GM12878 (cell line): ENCODE measurements around the gene VAX1. TPM values are rescaled to one million over a fixed set of nuclear protein-coding genes. Genes with fewer than 3 reads are reported as not detected.
"Not testable (repeated sequence)": the region's sequence is repeated elsewhere in the genome, so short reads cannot be mapped to it uniquely, and the experiment has no call there.

Source experiments
- ATAC-seq: fragments of 200-7000 bp; cut with Tn5 transposase; 3 replicates; pipeline ENCODE4 v1.9.1; 2020; ENCODE audit warnings: mild to moderate bottlenecking, moderate library complexity
- BruUV-seq: library from RNA; stranded (reverse); fragments of 400-500 nt; replicated peaks from 2 replicates; lab custom pipeline; 2021; lab: Mats Ljungman, UMichigan
- CTCF ChIA-PET: fragments of 300-600 bp; sonication (Branson Sonifier 250); formaldehyde crosslinking; extraction: SDS; loops from one replicate; lab custom pipeline; 2021; ENCODE audit warnings: inconsistent platforms; lab: Yijun Ruan, JAX
- POLR2A ChIA-PET: fragments of 350-600 bp; formaldehyde crosslinking; extraction: SDS; loops from one replicate; lab custom pipeline; 2021; ENCODE audit warnings: inconsistent platforms; lab: Charles Lee
- RAD21 ChIA-PET: fragments of 300-600 bp; sonication (Branson Sonifier 250); formaldehyde crosslinking; loops from one replicate; lab custom pipeline; 2023; ENCODE audit warnings: antibody characterized with exemption; ENCODE audit not compliant: unreplicated experiment; lab: Charles Lee
- SMC1A ChIA-PET: fragments of 300-600 bp; sonication (Branson Sonifier 250); formaldehyde crosslinking; loops from one replicate; lab custom pipeline; 2023; ENCODE audit not compliant: unreplicated experiment, uncharacterized antibody; lab: Charles Lee
- DNase-seq: peaks from one replicate; pipeline ENCODE4 v3.0.0-alpha.2; 2011; ENCODE audit warnings: low read depth, low spot score
- FAIRE-seq: peaks from 3 replicates; lab custom pipeline; 2011; peaks lifted over from hg19 to GRCh38; lab: Jason Lieb, UNC
- H2AFZ ChIP-seq: 2 replicates; pipeline ENCODE4 v1.6.0; 2011; ENCODE audit warnings: low read depth, low read length, control low read depth; ENCODE audit not compliant: control insufficient read depth
- H3K27ac ChIP-seq: 2 replicates; pipeline ENCODE4 v1.5.1; 2011; ENCODE audit warnings: control low read depth; ENCODE audit not compliant: control insufficient read depth, insufficient read depth
- H3K27me3 ChIP-seq, 2 experiments: replicated peaks in 1 of 2; 2 replicates each; pipeline versions ENCODE4 v1.6.0 to v1.6.1; 2011; ENCODE audit warnings: low read length in 1 of 2; ENCODE audit not compliant: control insufficient read depth in 2 of 2, insufficient read depth in 2 of 2
- H3K36me3 ChIP-seq, 2 experiments: 2 replicates each; pipeline ENCODE4 v1.5.1; 2011; ENCODE audit warnings: low read length in 1 of 2; ENCODE audit not compliant: control insufficient read depth in 2 of 2, insufficient read depth in 2 of 2
- H3K4me1 ChIP-seq: 2 replicates; pipeline ENCODE4 v1.6.1; 2011; ENCODE audit warnings: mild to moderate bottlenecking, low read length, moderate library complexity, mixed read lengths; ENCODE audit not compliant: control insufficient read depth, insufficient read depth
- H3K4me2 ChIP-seq: 2 replicates; pipeline ENCODE4 v1.6.0; 2011; ENCODE audit warnings: control low read depth; ENCODE audit not compliant: control insufficient read depth, insufficient read depth
- H3K4me3 ChIP-seq: fragments of 200-600 bp; sonication (generic); 2 replicates; pipeline ENCODE4 v1.5.1; 2016
- H3K79me2 ChIP-seq: 2 replicates; pipeline ENCODE4 v1.6.0; 2011; ENCODE audit warnings: low read length; ENCODE audit not compliant: control insufficient read depth, insufficient read depth
- H3K9ac ChIP-seq: 2 replicates; pipeline ENCODE4 v1.8.0; 2011; ENCODE audit warnings: low read length, control low read depth, mixed read lengths; ENCODE audit not compliant: control insufficient read depth, insufficient read depth
- H3K9me3 ChIP-seq: replicated peaks from 3 replicates; pipeline ENCODE4 v1.5.1; 2011; ENCODE audit warnings: mild to moderate bottlenecking, low read length; ENCODE audit not compliant: control insufficient read depth, insufficient read depth
- H4K20me1 ChIP-seq: 2 replicates; pipeline ENCODE4 v1.6.0; 2011; ENCODE audit not compliant: control insufficient read depth, insufficient read depth
- SMC3 ChIP-seq: IDR thresholded peaks from 2 replicates; pipeline ENCODE4 v1.6.1; 2011; ENCODE audit warnings: low read length, improper control_type of control experiment, borderline replicate concordance
- WGBS: methylation state at CpG from one replicate; pipeline ENCODE4 v1.1.6; 2016; ENCODE audit warnings: low lambda C conversion rate; ENCODE audit not compliant: insufficient replicate concordance, insufficient coverage; ENCODE audit errors: missing lambda C conversion rate; 5-methylcytosine and 5-hydroxymethylcytosine counted together
- in situ Hi-C: fragments of 300-500 bp; cut with MboI; formaldehyde crosslinking; loops from 9 replicates; pipeline ENCODE4 v1.14.3; 2018; ENCODE audit warnings: mixed read lengths
- intact Hi-C: fragments of 100-400 bp; cut with micrococcal nuclease; formaldehyde crosslinking; loops from one replicate; pipeline ENCODE4 v1.14.2; 2022; ENCODE audit not compliant: unreplicated experiment
- polyA plus RNA-seq, 11 experiments: library from polyadenylated mRNA; depleted of rRNA in 4 of 11; unstranded in 6 of 11; stranded (reverse) in 5 of 11; fragments of >200 nt; fragmentation: Nextera tagmentation in 4 of 11; fragmentation: Illumina TruSeq in 1 of 11; extraction: Ambion mirVana in 4 of 11; extraction: Trizol in 1 of 11; gene quantifications; 1 replicate in 1 of 11; 2 replicates in 10 of 11; pipeline versions ENCODE4 v1.2.1 to v1.2.3, GENCODE V29; 2011 to 2016; ENCODE audit warnings: inconsistent platforms in 2 of 11, missing spikeins in 2 of 11, low read depth in 1 of 11
- total RNA-seq, 4 experiments: library from RNA; depleted of rRNA in 3 of 4; stranded (reverse); fragments of >200 nt in 3 of 4; fragmentation: Illumina TruSeq in 1 of 4; extraction: Trizol in 1 of 4; gene quantifications; 2 replicates each; pipeline versions ENCODE4 v1.2.1 to v1.2.3, GENCODE V29; 2013 to 2021
- TF ChIP-seq, protein P1 (sequence below): fragments of 150-350 bp; IDR thresholded peaks from 2 replicates; pipeline ENCODE4 v1.6.1; 2016; ENCODE audit warnings: low read depth, low read length

Gene VAX1
- total and polyA plus RNA-seq, 10 of the 15 experiments (the other 5 are each of a cell fraction or from before 2014, with no cell fraction given) = not detected

GRCh38 chr10:117186832-117187615 is 49.0 kb upstream of the VAX1 start (continued):
- no peak for TF ChIP-seq SMC3
- TF ChIP-seq, protein P1, sequence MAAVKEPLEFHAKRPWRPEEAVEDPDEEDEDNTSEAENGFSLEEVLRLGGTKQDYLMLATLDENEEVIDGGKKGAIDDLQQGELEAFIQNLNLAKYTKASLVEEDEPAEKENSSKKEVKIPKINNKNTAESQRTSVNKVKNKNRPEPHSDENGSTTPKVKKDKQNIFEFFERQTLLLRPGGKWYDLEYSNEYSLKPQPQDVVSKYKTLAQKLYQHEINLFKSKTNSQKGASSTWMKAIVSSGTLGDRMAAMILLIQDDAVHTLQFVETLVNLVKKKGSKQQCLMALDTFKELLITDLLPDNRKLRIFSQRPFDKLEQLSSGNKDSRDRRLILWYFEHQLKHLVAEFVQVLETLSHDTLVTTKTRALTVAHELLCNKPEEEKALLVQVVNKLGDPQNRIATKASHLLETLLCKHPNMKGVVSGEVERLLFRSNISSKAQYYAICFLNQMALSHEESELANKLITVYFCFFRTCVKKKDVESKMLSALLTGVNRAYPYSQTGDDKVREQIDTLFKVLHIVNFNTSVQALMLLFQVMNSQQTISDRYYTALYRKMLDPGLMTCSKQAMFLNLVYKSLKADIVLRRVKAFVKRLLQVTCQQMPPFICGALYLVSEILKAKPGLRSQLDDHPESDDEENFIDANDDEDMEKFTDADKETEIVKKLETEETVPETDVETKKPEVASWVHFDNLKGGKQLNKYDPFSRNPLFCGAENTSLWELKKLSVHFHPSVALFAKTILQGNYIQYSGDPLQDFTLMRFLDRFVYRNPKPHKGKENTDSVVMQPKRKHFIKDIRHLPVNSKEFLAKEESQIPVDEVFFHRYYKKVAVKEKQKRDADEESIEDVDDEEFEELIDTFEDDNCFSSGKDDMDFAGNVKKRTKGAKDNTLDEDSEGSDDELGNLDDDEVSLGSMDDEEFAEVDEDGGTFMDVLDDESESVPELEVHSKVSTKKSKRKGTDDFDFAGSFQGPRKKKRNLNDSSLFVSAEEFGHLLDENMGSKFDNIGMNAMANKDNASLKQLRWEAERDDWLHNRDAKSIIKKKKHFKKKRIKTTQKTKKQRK = no peak
- TF ChIP-seq, all 136 proteins: peak for 2

DNA sequence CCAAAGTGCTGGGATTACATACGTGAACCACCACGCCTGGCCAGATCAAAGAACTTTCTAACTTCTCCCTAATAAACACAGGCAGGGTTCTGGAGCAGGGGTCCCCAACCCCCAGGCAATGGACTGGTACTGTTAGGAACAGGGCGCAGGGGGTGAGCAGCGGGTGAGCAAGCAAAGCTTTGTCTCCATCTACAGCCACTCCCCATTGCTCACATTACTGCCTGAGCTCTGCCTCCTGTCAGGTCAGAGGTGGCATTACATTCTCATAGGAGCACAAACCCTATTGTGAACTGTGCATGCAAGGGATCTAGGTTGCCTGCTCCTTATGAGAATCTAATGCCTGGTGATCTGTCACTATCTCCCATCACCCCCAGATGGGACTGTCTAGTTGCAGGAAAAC is 47.7 kb upstream of the VAX1 start:
- RAD21 ChIA-PET = not testable (repeated sequence)

More for the DNA sequence above, 47.7 kb upstream of the VAX1 start:
- WGBS = 68% methylated on average over 4 of the region's 4 CpGs
- H2AFZ ChIP-seq, H3K36me3 ChIP-seq, H3K4me3 ChIP-seq, H3K79me2 ChIP-seq, DNase-seq, SMC1A ChIA-PET, POLR2A ChIA-PET, H3K27me3 ChIP-seq, H3K27ac ChIP-seq, in situ Hi-C loops, H4K20me1 ChIP-seq, H3K9me3 ChIP-seq, FAIRE-seq, intact Hi-C loops, H3K9ac ChIP-seq, ATAC-seq, H3K4me1 ChIP-seq, H3K4me2 ChIP-seq, BruUV-seq: not testable (repeated sequence)
- CTCF ChIA-PET = interaction anchor here (1.2 to 2.7 kb wide), 2 partner anchors 9 to 502 kb away, joined by 3 to 9 read pairs; no protein-coding TSS in a partner anchor
